ENCODE results near the gene CEP170.

The CEP170 gene

DNA sequence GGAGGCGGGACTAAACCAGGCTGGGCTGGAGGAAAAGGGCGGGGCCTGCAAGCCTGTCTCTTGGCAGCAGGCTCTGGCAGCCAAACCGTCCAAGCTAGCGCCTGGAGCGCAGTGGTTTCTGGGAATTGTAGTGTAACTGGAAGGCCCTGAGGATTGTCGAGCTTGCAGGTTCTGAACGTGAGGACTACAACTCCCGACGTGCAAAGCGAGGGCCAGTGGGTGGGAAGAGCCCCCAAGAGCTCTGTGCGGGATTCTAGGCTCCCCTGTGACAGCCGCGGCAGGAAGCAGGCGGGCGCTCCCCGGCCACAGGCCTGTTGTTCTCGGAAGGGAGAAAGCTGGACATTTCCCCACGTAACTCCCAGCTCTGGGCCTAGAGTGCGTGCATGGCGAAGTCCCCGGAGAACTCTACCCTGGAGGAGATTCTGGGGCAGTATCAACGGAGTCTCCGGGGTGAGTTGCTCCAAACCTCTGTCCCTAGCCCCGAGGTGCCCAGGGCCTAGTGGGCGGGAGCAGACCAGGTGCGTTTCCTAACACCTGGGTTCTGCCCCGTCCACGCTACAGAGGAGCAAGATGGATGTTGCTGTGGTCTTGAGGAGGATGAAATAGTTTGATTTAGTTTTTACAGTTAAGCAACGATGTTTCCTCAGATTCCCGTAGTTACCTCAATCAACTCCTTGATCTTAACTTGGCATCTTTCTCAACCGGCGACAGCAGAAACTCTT, 871 bp upstream of the CEP170 start, which contains the start of gene SDCCAG8 (continued):
- no peak for TF ChIP-seq ZNF529 (tag by site-specific recombination; IDR thresholded peaks at IDR 0.05; ENCODE audit: insufficient replicate concordance)
- TF ChIP-seq ZNF837 (tag by site-specific recombination; IDR thresholded peaks at IDR 0.05) = no peak
- peak; percentile 76; the same call in 1 of the 2 replicates for TF ChIP-seq ZNF391 (tag by site-specific recombination; IDR thresholded peaks at IDR 0.05; ENCODE audit: borderline replicate concordance, low read depth)
- peak; percentile 57; the same call in 1 of the 2 replicates for TF ChIP-seq REPIN1 (tag by site-specific recombination; IDR thresholded peaks at IDR 0.05; ENCODE audit: low read depth)
- peak; percentile 83 for TF ChIP-seq ZNF324 (tag by site-specific recombination; IDR thresholded peaks at IDR 0.05)
- peak; percentile 87; the same call in 1 of the 2 replicates for TF ChIP-seq OVOL3 (tag by site-specific recombination; IDR thresholded peaks at IDR 0.05)
- TF ChIP-seq, protein P1, sequence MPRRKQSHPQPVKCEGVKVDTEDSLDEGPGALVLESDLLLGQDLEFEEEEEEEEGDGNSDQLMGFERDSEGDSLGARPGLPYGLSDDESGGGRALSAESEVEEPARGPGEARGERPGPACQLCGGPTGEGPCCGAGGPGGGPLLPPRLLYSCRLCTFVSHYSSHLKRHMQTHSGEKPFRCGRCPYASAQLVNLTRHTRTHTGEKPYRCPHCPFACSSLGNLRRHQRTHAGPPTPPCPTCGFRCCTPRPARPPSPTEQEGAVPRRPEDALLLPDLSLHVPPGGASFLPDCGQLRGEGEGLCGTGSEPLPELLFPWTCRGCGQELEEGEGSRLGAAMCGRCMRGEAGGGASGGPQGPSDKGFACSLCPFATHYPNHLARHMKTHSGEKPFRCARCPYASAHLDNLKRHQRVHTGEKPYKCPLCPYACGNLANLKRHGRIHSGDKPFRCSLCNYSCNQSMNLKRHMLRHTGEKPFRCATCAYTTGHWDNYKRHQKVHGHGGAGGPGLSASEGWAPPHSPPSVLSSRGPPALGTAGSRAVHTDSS (tag by site-specific recombination; IDR thresholded peaks at IDR 0.05) = 0 out of 2 replicates have a peak, but pooled peaks have one; percentile 12
- TF ChIP-seq ZNF169 (tag by site-specific recombination; IDR thresholded peaks at IDR 0.05) = no peak
- TF ChIP-seq, protein P2, sequence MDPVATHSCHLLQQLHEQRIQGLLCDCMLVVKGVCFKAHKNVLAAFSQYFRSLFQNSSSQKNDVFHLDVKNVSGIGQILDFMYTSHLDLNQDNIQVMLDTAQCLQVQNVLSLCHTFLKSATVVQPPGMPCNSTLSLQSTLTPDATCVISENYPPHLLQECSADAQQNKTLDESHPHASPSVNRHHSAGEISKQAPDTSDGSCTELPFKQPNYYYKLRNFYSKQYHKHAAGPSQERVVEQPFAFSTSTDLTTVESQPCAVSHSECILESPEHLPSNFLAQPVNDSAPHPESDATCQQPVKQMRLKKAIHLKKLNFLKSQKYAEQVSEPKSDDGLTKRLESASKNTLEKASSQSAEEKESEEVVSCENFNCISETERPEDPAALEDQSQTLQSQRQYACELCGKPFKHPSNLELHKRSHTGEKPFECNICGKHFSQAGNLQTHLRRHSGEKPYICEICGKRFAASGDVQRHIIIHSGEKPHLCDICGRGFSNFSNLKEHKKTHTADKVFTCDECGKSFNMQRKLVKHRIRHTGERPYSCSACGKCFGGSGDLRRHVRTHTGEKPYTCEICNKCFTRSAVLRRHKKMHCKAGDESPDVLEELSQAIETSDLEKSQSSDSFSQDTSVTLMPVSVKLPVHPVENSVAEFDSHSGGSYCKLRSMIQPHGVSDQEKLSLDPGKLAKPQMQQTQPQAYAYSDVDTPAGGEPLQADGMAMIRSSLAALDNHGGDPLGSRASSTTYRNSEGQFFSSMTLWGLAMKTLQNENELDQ (tag by site-specific recombination; IDR thresholded peaks at IDR 0.05; ENCODE audit: low read depth) = no peak
- TF ChIP-seq GLIS1 (tag by site-specific recombination; IDR thresholded peaks at IDR 0.05) = peak; percentile 95
- TF ChIP-seq, protein P3, sequence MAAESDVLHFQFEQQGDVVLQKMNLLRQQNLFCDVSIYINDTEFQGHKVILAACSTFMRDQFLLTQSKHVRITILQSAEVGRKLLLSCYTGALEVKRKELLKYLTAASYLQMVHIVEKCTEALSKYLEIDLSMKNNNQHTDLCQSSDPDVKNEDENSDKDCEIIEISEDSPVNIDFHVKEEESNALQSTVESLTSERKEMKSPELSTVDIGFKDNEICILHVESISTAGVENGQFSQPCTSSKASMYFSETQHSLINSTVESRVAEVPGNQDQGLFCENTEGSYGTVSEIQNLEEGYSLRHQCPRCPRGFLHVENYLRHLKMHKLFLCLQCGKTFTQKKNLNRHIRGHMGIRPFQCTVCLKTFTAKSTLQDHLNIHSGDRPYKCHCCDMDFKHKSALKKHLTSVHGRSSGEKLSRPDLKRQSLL (tag by site-specific recombination; IDR thresholded peaks at IDR 0.05) = 0 out of 2 replicates have a peak, but pooled peaks have one; percentile 33
- TF ChIP-seq ZNF404 (tag by site-specific recombination; IDR thresholded peaks at IDR 0.05) = no peak
- TF ChIP-seq ZFP37 (tag by site-specific recombination; IDR thresholded peaks at IDR 0.05) = peak; percentile 97
- no peak for TF ChIP-seq ZNF350 (tag by site-specific recombination; IDR thresholded peaks at IDR 0.05)
- TF ChIP-seq ZNF664 (tag by site-specific recombination; IDR thresholded peaks at IDR 0.05) = no peak; the same call in 1 of the 2 replicates
- TF ChIP-seq ZNF114 (tag by site-specific recombination; IDR thresholded peaks at IDR 0.05) = no peak
- TF ChIP-seq MEIS1 (CRISPR knock-in tag; IDR thresholded peaks at IDR 0.05; ENCODE audit: borderline replicate concordance) = no peak
- TF ChIP-seq ZBTB48 (tag by site-specific recombination; IDR thresholded peaks at IDR 0.05) = peak; percentile 94
- TF ChIP-seq ZNF501 (tag by site-specific recombination; IDR thresholded peaks at IDR 0.05) = peak; percentile 99
- TF ChIP-seq ZBTB1 (tag by site-specific recombination; IDR thresholded peaks at IDR 0.05) = peak; percentile 87; the same call in 1 of the 2 replicates
- TF ChIP-seq ZNF2 (tag by site-specific recombination; IDR thresholded peaks at IDR 0.05) = peak; percentile 95
- no peak for TF ChIP-seq ZNF830 (tag by site-specific recombination; IDR thresholded peaks at IDR 0.05; ENCODE audit: low read depth)
- no peak for TF ChIP-seq ZNF112 (tag by site-specific recombination; IDR thresholded peaks at IDR 0.05)
- TF ChIP-seq, protein P4, sequence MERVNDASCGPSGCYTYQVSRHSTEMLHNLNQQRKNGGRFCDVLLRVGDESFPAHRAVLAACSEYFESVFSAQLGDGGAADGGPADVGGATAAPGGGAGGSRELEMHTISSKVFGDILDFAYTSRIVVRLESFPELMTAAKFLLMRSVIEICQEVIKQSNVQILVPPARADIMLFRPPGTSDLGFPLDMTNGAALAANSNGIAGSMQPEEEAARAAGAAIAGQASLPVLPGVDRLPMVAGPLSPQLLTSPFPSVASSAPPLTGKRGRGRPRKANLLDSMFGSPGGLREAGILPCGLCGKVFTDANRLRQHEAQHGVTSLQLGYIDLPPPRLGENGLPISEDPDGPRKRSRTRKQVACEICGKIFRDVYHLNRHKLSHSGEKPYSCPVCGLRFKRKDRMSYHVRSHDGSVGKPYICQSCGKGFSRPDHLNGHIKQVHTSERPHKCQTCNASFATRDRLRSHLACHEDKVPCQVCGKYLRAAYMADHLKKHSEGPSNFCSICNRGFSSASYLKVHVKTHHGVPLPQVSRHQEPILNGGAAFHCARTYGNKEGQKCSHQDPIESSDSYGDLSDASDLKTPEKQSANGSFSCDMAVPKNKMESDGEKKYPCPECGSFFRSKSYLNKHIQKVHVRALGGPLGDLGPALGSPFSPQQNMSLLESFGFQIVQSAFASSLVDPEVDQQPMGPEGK (tag by site-specific recombination; IDR thresholded peaks at IDR 0.05) = peak; percentile 99
- 0 out of 2 replicates have a peak, but pooled peaks have one; percentile 31 for TF ChIP-seq ZFP69B (tag by site-specific recombination; IDR thresholded peaks at IDR 0.05)
- TF ChIP-seq GLIS2 (tag by site-specific recombination; IDR thresholded peaks at IDR 0.05) = peak; percentile 100
- TF ChIP-seq ZNF596 (tag by site-specific recombination; IDR thresholded peaks at IDR 0.05) = peak; percentile 60; the same call in 1 of the 2 replicates
- TF ChIP-seq, protein P5, sequence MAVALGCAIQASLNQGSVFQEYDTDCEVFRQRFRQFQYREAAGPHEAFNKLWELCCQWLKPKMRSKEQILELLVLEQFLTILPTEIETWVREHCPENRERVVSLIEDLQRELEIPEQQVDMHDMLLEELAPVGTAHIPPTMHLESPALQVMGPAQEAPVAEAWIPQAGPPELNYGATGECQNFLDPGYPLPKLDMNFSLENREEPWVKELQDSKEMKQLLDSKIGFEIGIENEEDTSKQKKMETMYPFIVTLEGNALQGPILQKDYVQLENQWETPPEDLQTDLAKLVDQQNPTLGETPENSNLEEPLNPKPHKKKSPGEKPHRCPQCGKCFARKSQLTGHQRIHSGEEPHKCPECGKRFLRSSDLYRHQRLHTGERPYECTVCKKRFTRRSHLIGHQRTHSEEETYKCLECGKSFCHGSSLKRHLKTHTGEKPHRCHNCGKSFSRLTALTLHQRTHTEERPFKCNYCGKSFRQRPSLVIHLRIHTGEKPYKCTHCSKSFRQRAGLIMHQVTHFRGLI (tag by site-specific recombination; IDR thresholded peaks at IDR 0.05) = peak; percentile 13; the same call in 1 of the 2 replicates
- TF ChIP-seq ZNF623 (tag by site-specific recombination; IDR thresholded peaks at IDR 0.05) = peak; percentile 29; the same call in 1 of the 2 replicates
